WI38 (cell line): ENCODE results near the gene PTMS.

Experiments used
- H3K4me3 ChIP-seq: 2 replicates; pipeline ENCODE4 v1.5.1; 2011; ENCODE audit warnings: low read depth, mild to moderate bottlenecking, control low read depth, low read length
- CTCF ChIP-seq: IDR thresholded peaks from 2 replicates; pipeline ENCODE4 v1.5.1; 2012; ENCODE audit warnings: low read depth, mild to moderate bottlenecking, control low read depth, low read length

PTMS gene

GRCh38 chr12:6772726-6773589 lies 6.8 kb downstream of the PTMS start:
- H3K4me3 ChIP-seq: no peak overlapping the region
- TF ChIP-seq CTCF: no peak

- TF ChIP-seq CTCF: no peak
- H3K4me3 ChIP-seq: no peak overlapping the region
Observed at GRCh38 chr12:6773590-6774351, 7.6 kb downstream of the PTMS start.

- TF ChIP-seq CTCF: no peak
- no peak overlapping the region for H3K4me3 ChIP-seq
Observed at GRCh38 chr12:6774499-6775062, 8.4 kb downstream of the PTMS start.

GRCh38 chr12:6775185-6776174 lies 9.3 kb downstream of the PTMS start:
- no peak for TF ChIP-seq CTCF
- H3K4me3 ChIP-seq: no peak overlapping the region

- no peak overlapping the region for H3K4me3 ChIP-seq
- no peak for TF ChIP-seq CTCF
Observed at GRCh38 chr12:6777386-6777785, 11.2 kb downstream of the PTMS start.

- H3K4me3 ChIP-seq: peak overlapping the region; percentile 50
- no peak for TF ChIP-seq CTCF
Observed at GRCh38 chr12:6778217-6778573, 12.0 kb downstream of the PTMS start.
